Cardiac atrium fibroblast (primary cell): ENCODE results near the gene RHOV. TPM values are rescaled to one million over a fixed set of nuclear protein-coding genes. Genes with fewer than 3 reads are reported as not detected.

Source experiments
- total RNA-seq: library from RNA; depleted of rRNA; stranded (reverse); fragments of >200 nt; gene quantifications from 2 replicates; pipeline ENCODE4 v1.2.3, GENCODE V29; 2015

RHOV gene
- not detected in 2 replicates for total RNA-seq

DNA sequence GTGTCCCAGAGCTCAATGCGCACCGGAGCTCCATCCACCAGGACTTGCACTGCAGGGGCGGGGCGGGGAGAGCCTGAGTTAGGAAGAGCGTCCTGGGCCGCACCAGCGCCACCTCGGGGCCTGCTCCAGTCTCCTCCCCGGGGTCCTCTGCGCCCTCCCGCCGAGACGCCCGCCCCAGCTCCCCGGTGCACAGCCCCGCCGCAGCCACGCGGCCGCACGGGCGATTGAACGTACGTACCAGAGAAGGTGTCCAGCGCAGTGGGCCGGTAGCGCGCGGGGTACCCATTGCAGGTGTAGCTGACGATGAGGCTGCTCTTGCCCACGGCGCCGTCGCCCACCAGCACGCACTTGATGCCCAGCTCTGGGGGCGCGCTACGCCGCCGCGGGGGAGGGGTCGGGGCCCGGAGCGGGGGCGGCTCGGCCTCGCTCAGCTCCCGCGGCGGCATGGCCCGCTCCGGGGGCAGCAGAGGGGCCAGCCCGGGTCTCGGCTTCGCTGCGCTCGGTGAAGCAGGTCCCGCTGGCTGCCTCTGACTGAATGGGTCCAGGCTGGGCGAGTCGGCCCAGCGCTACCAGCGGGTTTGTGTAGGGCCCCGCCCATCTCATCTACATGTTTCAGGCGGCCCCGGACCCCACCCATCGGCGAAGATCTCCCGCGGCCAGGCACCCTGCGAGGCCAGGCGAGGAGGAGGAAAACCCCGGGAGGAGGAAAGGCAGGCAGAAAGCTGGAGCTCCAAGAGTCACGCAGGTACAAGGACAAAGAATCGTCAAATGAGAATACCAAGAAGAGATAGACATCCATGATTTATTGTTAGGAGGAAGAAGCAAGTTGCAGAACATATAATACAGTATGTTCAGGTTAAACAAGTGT lies at the start of gene RHOV:
RHOV (minus strand) TSS at position 541 of the 868 bp plus-strand sequence; CDS start at position 446, 95 bp downstream.

GRCh38 chr15:40893733-40894680 lies 20.0 kb upstream of the RHOV start, which contains the start of gene VPS18:
VPS18 (plus strand) TSS chr15:40894450; CDS start chr15:40894769, 319 bp downstream.

GRCh38 chr15:40843885-40844695 lies 29.9 kb downstream of the RHOV start, which contains the start of gene SPINT1:
SPINT1 (plus strand) TSS chr15:40844048; CDS start chr15:40844555, 507 bp downstream.

DNA sequence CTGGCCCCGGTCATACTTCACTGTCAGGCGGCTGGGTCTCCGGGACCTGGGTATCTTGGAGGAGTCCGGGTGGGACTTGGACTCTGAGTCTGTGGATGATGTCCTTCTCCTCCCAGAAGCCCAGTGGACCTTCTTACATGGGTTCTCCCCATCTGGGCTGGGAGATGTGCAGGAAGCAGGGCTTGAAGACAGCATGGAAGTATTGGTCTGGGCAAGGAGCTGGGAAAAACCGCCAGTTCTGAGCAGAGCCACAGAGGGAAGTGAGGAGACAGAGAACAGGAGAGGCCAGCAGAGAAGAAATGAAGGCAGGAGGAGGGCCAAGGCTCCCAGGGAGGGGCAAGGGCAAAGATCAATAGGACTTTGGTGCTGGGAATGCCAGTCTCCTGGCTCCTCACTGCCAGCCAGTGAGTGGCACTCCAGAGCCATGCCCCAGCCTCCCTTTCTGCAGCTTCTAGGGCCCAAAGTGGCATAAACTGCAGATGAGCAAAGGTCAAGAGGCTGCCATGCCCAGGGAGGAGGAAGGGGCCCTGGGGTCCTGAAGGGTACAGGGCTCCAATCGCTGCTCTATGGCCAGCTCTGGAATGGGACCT lies 45.5 kb downstream of the RHOV start, which contains the start of gene PPP1R14D:
PPP1R14D (minus strand) TSS at position 262 of the 590 bp plus-strand sequence; CDS start at position 195, 67 bp downstream.

Other genes with a start within 250 kb of the RHOV start
- gene RAD51, start 179.1 kb downstream of the RHOV start, total RNA-seq, result 3.4 and 9.1 TPM in 2 replicates
- gene RMDN3, start 119.0 kb downstream of the RHOV start, total RNA-seq, result 18.8 and 21.5 TPM in 2 replicates
- 1.3 and 11.2 TPM in 2 replicates for gene GCHFR, start 110.2 kb downstream of the RHOV start, total RNA-seq
- under 0.01 and 0.36 TPM in 2 replicates for gene C15orf62, start 104.3 kb downstream of the RHOV start, total RNA-seq
- 11.2 and 12.8 TPM in 2 replicates for gene ZFYVE19, start 67.1 kb downstream of the RHOV start, total RNA-seq
- gene DNAJC17, start 66.8 kb downstream of the RHOV start, total RNA-seq, result 18.8 and 24.3 TPM in 2 replicates
- gene PPP1R14D, start 45.5 kb downstream of the RHOV start, total RNA-seq, result not detected in 2 replicates
- 0.36 and 0.81 TPM in 2 replicates for gene SPINT1, start 30.2 kb downstream of the RHOV start, total RNA-seq
- 22.6 and 32.2 TPM in 2 replicates for gene VPS18, start 20.2 kb upstream of the RHOV start, total RNA-seq
- 0.54 and 4.9 TPM in 2 replicates for gene DLL4, start 55.1 kb upstream of the RHOV start, total RNA-seq
- gene CHAC1, start 79.2 kb upstream of the RHOV start, total RNA-seq, result 48.0 and 56.2 TPM in 2 replicates
- gene INO80, start 242.0 kb upstream of the RHOV start, total RNA-seq, result 12.6 and 26.0 TPM in 2 replicates